K562 (cell line): ENCODE data around the gene NOL11. TPM values are rescaled to one million over a fixed set of nuclear protein-coding genes. Genes with fewer than 3 reads are reported as not detected.
A peak's percentile ranks its signal among the peaks of the same experiment; 100 is the strongest.

Experiments
- ATAC-seq: fragments of 200-7000 bp; cut with Tn5 transposase; 3 replicates; pipeline ENCODE4 v1.9.1; 2020; ENCODE audit warnings: moderate library complexity
- BruUV-seq: library from RNA; stranded (reverse); fragments of 400-500 nt; replicated peaks from 2 replicates; lab custom pipeline; 2021; lab: Mats Ljungman, UMichigan
- CTCF ChIA-PET: fragments of 300-600 bp; formaldehyde crosslinking; extraction: SDS; loops from one replicate; lab custom pipeline; 2021; ENCODE audit warnings: low intra/inter-chr PET ratio; lab: Yijun Ruan, JAX
- POLR2A ChIA-PET: fragments of 300-600, 350-650 bp; sonication (Branson Sonifier 250); formaldehyde crosslinking; extraction: SDS; loops from one replicate; lab custom pipeline; 2021; ENCODE audit warnings: antibody characterized with exemption, inconsistent platforms; lab: Yijun Ruan, JAX
- DNase-seq, 4 experiments: peaks; one replicate each; pipeline versions ENCODE4 v3.0.0 to v3.0.0-alpha.2; 2011 to 2018; ENCODE audit warnings: low spot score in 3 of 4, mixed read lengths in 3 of 4; ENCODE audit errors: extremely low read depth in 1 of 4
- FAIRE-seq: peaks from 2 replicates; lab custom pipeline; 2011; peaks lifted over from hg19 to GRCh38; lab: Jason Lieb, UNC
- H2AFZ ChIP-seq: 2 replicates; pipeline ENCODE4 v1.6.0; 2011; ENCODE audit warnings: low read depth, low read length, control low read depth, inconsistent platforms
- H3K27ac ChIP-seq: fragments of 200-600 bp; 3 replicates; pipeline ENCODE4 v1.8.0; 2011; ENCODE audit warnings: low read depth, mild to moderate bottlenecking, control low read depth, inconsistent platforms, low read length, moderate library complexity, mixed read lengths; ENCODE audit errors: extremely low read depth
- H3K27me3 ChIP-seq, 2 experiments: fragments of 300-600 bp in 1 of 2; 2 replicates in 1 of 2; 3 replicates in 1 of 2; pipeline versions ENCODE4 v1.6.0 to v1.8.0; 2011; ENCODE audit warnings: inconsistent platforms in 2 of 2, low read length in 2 of 2, mild to moderate bottlenecking in 1 of 2, mixed read lengths in 1 of 2, moderate library complexity in 1 of 2; ENCODE audit not compliant: control insufficient read depth in 2 of 2, insufficient read depth in 2 of 2
- H3K36me3 ChIP-seq: fragments of 300-600 bp; 3 replicates; pipeline ENCODE4 v1.8.0; 2011; ENCODE audit warnings: mild to moderate bottlenecking, low read length, inconsistent platforms; ENCODE audit not compliant: control insufficient read depth, insufficient read depth
- H3K4me1 ChIP-seq, 2 experiments: fragments of 200-600 bp in 1 of 2; replicated peaks in 1 of 2; 2 replicates in 1 of 2; 3 replicates in 1 of 2; pipeline versions ENCODE4 v1.5.1 to v1.8.0; 2011; ENCODE audit warnings: inconsistent platforms in 2 of 2, low read length in 2 of 2, mild to moderate bottlenecking in 1 of 2, mixed read lengths in 1 of 2, moderate library complexity in 1 of 2; ENCODE audit not compliant: control insufficient read depth in 2 of 2, insufficient read depth in 2 of 2
- H3K4me2 ChIP-seq: 2 replicates; pipeline ENCODE4 v1.6.1; 2011; ENCODE audit warnings: low read length, control low read depth, inconsistent platforms, mixed read lengths; ENCODE audit not compliant: insufficient read depth
- H3K4me3 ChIP-seq: fragments of 200-600 bp; sonication (generic), shearing (Covaris generic); 2 replicates; pipeline ENCODE4 v1.5.1; 2016; ENCODE audit warnings: control low read depth, inconsistent platforms
- H3K79me2 ChIP-seq: fragments of 200-600 bp; 3 replicates; pipeline ENCODE4 v1.8.0; 2011; ENCODE audit warnings: low read length, inconsistent platforms; ENCODE audit not compliant: control insufficient read depth, insufficient read depth
- H3K9ac ChIP-seq, 2 experiments: 2 replicates each; pipeline versions ENCODE4 v1.6.0 to v1.6.1; 2011; ENCODE audit warnings: low read depth in 2 of 2, low read length in 2 of 2, control low read depth in 1 of 2, inconsistent platforms in 1 of 2, mild to moderate bottlenecking in 1 of 2, mixed read lengths in 1 of 2; ENCODE audit not compliant: insufficient read depth in 1 of 2
- H3K9me1 ChIP-seq: one replicate; pipeline ENCODE4 v1.6.0; 2011; ENCODE audit warnings: inconsistent platforms, mild to moderate bottlenecking, low read length, moderate library complexity; ENCODE audit not compliant: control insufficient read depth, insufficient read depth
- H3K9me3 ChIP-seq: replicated peaks from 2 replicates; pipeline ENCODE4 v1.5.1; 2011; ENCODE audit warnings: low read depth, low read length, inconsistent platforms; ENCODE audit not compliant: control insufficient read depth, insufficient read depth
- H4K20me1 ChIP-seq: replicated peaks from 2 replicates; pipeline ENCODE4 v1.6.1; 2011; ENCODE audit warnings: low read length, inconsistent platforms, mixed read lengths; ENCODE audit not compliant: control insufficient read depth, insufficient read depth
- ARNT ChIP-seq, 2 experiments: fragments of 450-650 bp; IDR thresholded peaks; 2 replicates each; pipeline ENCODE4 v1.6.1; 2016; ENCODE audit warnings: mild to moderate bottlenecking in 1 of 2
- BRD9 ChIP-seq: fragments of 450-650 bp; IDR thresholded peaks from 2 replicates; pipeline ENCODE4 v1.6.1; 2018; ENCODE audit warnings: low read depth; ENCODE audit not compliant: partially characterized antibody
- CAMTA2 ChIP-seq: fragments of 250-450 bp; sonication (Bioruptor Pico); conservative IDR thresholded peaks from 2 replicates; pipeline ENCODE4 v1.5.1; 2022
- CCNT2 ChIP-seq: IDR thresholded peaks from 2 replicates; pipeline ENCODE4 v1.6.1; 2011; ENCODE audit warnings: borderline replicate concordance, low read depth, mild to moderate bottlenecking, moderate library complexity, mixed read lengths, low read length; ENCODE audit not compliant: insufficient read length; ENCODE audit errors: extremely low read depth
- SAP30 ChIP-seq: fragments of 200-600 bp; sonication (generic); IDR thresholded peaks from 2 replicates; pipeline ENCODE4 v1.6.1; 2012; ENCODE audit warnings: borderline replicate concordance, low read depth, mild to moderate bottlenecking, moderate library complexity, low read length, control low read depth, inconsistent platforms; ENCODE audit not compliant: insufficient read depth, poor library complexity, severe bottlenecking
- ZEB2 ChIP-seq: fragments of 450-650 bp; IDR thresholded peaks from 2 replicates; pipeline ENCODE4 v1.6.1; 2016
- WGBS: fragments of 100-300 bp; shearing (Covaris generic); methylation state at CpG from one replicate; pipeline ENCODE4 v1.1.6; 2016; ENCODE audit warnings: low coverage, mixed read lengths; ENCODE audit not compliant: insufficient coverage; ENCODE audit errors: missing lambda C conversion rate; 5-methylcytosine and 5-hydroxymethylcytosine counted together
- in situ Hi-C: fragments of 300-500 bp; cut with MboI; formaldehyde crosslinking; loops from 4 replicates; pipeline ENCODE4 v1.15.0; 2018; ENCODE audit warnings: inconsistent platforms, mixed read lengths
- intact Hi-C: fragments of 100-400 bp; cut with micrococcal nuclease; formaldehyde crosslinking; loops from 2 replicates; pipeline ENCODE4 v1.14.2; 2022
- polyA plus RNA-seq, 8 experiments: library from polyadenylated mRNA; depleted of rRNA in 4 of 8; stranded (reverse) in 5 of 8; unstranded in 3 of 8; fragments of >200 nt; fragmentation: Nextera tagmentation in 2 of 8; fragmentation: Illumina TruSeq in 1 of 8; extraction: Ambion mirVana in 2 of 8; extraction: Trizol in 1 of 8; gene quantifications; 2 replicates each; pipeline versions ENCODE4 v1.2.1 to v1.2.3, GENCODE V29; 2011 to 2014; ENCODE audit warnings: inconsistent platforms in 1 of 8, missing spikeins in 1 of 8
- total RNA-seq, 7 experiments: library from RNA; depleted of rRNA in 6 of 7; stranded (reverse); fragments of >200 nt in 6 of 7; fragmentation: Illumina TruSeq in 2 of 7; extraction: Trizol in 2 of 7; gene quantifications; 2 replicates each; pipeline versions ENCODE4 v1.2.1 to v1.2.3, GENCODE V29; 2011 to 2021; ENCODE audit warnings: low replicate concordance in 1 of 7
- TF ChIP-seq, protein P1 (sequence below): sonication (generic); formaldehyde crosslinking; IDR thresholded peaks from 2 replicates; pipeline ENCODE4 v1.9.0; 2022; ENCODE audit warnings: mild to moderate bottlenecking, missing genetic modification reagents

Gene NOL11
- total and polyA plus RNA-seq, 9 of the 15 experiments (the other 6 are each of a cell fraction or from before 2014, with no cell fraction given) = 61.1 to 175 (median 121) TPM

DNA sequence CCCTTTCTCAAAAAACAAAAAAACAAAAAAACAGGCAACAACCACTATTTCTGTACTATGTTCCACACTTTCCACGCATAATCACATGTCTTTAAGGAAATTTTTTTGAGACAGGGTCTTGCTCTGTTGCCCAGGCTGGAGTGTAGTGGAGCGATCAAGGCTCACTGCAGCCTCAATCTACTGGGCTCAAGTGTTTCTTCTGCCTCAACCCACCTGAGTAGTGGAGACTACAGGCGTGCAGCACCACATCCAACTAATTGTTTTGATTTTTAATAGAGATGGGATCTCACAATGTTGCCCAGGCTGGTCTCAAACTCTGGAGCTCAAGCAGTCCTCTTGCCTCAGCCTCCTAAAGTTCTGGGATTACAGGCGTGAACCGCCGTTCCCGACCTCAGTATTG lies 54.9 kb downstream of the NOL11 start (continued):
- TF ChIP-seq, protein P1, sequence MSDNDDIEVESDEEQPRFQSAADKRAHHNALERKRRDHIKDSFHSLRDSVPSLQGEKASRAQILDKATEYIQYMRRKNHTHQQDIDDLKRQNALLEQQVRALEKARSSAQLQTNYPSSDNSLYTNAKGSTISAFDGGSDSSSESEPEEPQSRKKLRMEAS = no peak
- no peak for TF ChIP-seq ARNT (IDR thresholded peaks at IDR 0.05)

DNA sequence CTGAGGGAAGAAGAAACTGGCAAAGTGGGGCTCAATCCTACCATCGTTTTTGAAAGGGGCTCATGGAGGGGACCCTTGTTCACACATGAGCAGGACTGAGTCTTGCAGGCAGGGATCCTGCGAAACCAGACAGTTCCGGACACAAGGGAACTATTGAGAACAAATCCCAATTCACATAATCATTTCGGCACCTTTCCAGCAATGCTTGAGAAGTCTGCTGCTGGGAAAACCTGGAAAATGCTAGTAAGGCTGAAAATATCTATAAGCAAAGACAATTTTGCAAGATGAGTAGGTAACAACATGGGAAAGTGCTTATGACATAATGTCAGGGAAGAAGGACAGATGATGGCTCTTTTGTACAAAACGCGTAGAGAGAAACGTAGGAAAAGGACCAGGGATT lies 55.5 kb downstream of the NOL11 start:
- no peaks in the 10 kb centered on the region for H4K20me1 ChIP-seq
- no TSS peak for BruUV-seq
- no peak overlapping the region for H3K27ac ChIP-seq
- no peaks in the 10 kb centered on the region for H3K79me2 ChIP-seq
- H3K27me3 ChIP-seq = no peaks in the 10 kb centered on the region
- peak overlapping the region; percentile 13; the same call in 1 of the 2 replicates for H2AFZ ChIP-seq
- ATAC-seq (no peak), FAIRE-seq (no peak), DNase-seq (no peak)
- H3K9ac ChIP-seq = no peak overlapping the region
- TF ChIP-seq BRD9 = no peak
- TF ChIP-seq CCNT2 = no peak
- no peak for TF ChIP-seq CAMTA2 (CRISPR knock-in tag)
- no peak for TF ChIP-seq ZEB2
- TF ChIP-seq SAP30 = no peak
- in situ Hi-C loops (no loop called here), intact Hi-C loops (no loop called here)
- no peaks in the 10 kb centered on the region; a peak in 1 of 5 replicates for H3K4me1 ChIP-seq
- no peaks in the 10 kb centered on the region for H3K9me3 ChIP-seq
- POLR2A ChIA-PET = no interaction called here
- H3K4me2 ChIP-seq = no peak overlapping the region
- no peak overlapping the region for H3K4me3 ChIP-seq
- no peaks in the 10 kb centered on the region for H3K36me3 ChIP-seq
- WGBS = 68% methylated on average over 6 of the region's 7 CpGs
- CTCF ChIA-PET = no interaction called here
- H3K9me1 ChIP-seq = no peaks in the 10 kb centered on the region
